KG1 (cell line): Measurements from ENCODE around the gene XKR8.
"Not testable (repeated sequence)": the region's sequence is repeated elsewhere in the genome, so short reads cannot be mapped to it uniquely, and the experiment has no call there.

Experiments
- DNase-seq: peaks from one replicate; lab custom pipeline; 2025; lab: John Stamatoyannopoulos, UW

XKR8 gene

GRCh38 chr1:27992276-27992675, 32.5 kb downstream of the XKR8 start:
- DNase-seq: no peak

GRCh38 chr1:27993241-27993640, 33.5 kb downstream of the XKR8 start:
- DNase-seq: no peak

- no peak for DNase-seq
Observed at GRCh38 chr1:27994060-27994459, 34.3 kb downstream of the XKR8 start.

GRCh38 chr1:27994526-27994925, 34.8 kb downstream of the XKR8 start:
- DNase-seq: not testable (repeated sequence)

- no peak for DNase-seq
Observed at GRCh38 chr1:27999055-27999454, 39.3 kb downstream of the XKR8 start.

- DNase-seq: no peak
Observed at GRCh38 chr1:28002600-28002999, 42.8 kb downstream of the XKR8 start.

GRCh38 chr1:28003117-28003516, 43.3 kb downstream of the XKR8 start:
- DNase-seq: not testable (repeated sequence)

GRCh38 chr1:28010969-28011368, 51.2 kb downstream of the XKR8 start:
- DNase-seq: no peak
